ENCODE data around the gene LPCAT1.
"Not testable (repeated sequence)": the region's sequence is repeated elsewhere in the genome, so short reads cannot be mapped to it uniquely, and the experiment has no call there.

The LPCAT1 gene

GRCh38 chr5:1462358-1462757 lies 61.4 kb downstream of the LPCAT1 start (continued):
- no peak for TF ChIP-seq ZNF70 (CRISPR knock-in tag; IDR thresholded peaks at IDR 0.05)
- no peak for TF ChIP-seq ESRRG (CRISPR knock-in tag; IDR thresholded peaks at IDR 0.05)
- TF ChIP-seq TOX (CRISPR knock-in tag; IDR thresholded peaks at IDR 0.05; ENCODE audit: borderline replicate concordance), result no peak
- TF ChIP-seq ZFP3 (CRISPR knock-in tag; IDR thresholded peaks at IDR 0.05), result no peak
- no peak for TF ChIP-seq RARB (CRISPR knock-in tag; IDR thresholded peaks at IDR 0.05)
- TF ChIP-seq POU6F1 (CRISPR knock-in tag; IDR thresholded peaks at IDR 0.05; ENCODE audit: borderline replicate concordance, low read depth), result no peak
- TF ChIP-seq ZNF8 (CRISPR knock-in tag; IDR thresholded peaks at IDR 0.05), result no peak

GRCh38 chr5:1461396-1461795 lies 62.4 kb downstream of the LPCAT1 start:
- TF ChIP-seq ZNF70 (CRISPR knock-in tag; IDR thresholded peaks at IDR 0.05) (no peak), BACH2 (CRISPR knock-in tag; IDR thresholded peaks at IDR 0.05; ENCODE audit: borderline replicate concordance) (no peak), TOX (CRISPR knock-in tag; IDR thresholded peaks at IDR 0.05; ENCODE audit: borderline replicate concordance) (no peak), CSRNP3 (CRISPR knock-in tag; IDR thresholded peaks at IDR 0.05) (no peak), GLIS3 (CRISPR knock-in tag; IDR thresholded peaks at IDR 0.05) (no peak), ZNF8 (CRISPR knock-in tag; IDR thresholded peaks at IDR 0.05) (no peak)
- no peak for ATAC-seq

- TF ChIP-seq CSRNP3 (CRISPR knock-in tag; IDR thresholded peaks at IDR 0.05) (no peak), ZFP3 (CRISPR knock-in tag; IDR thresholded peaks at IDR 0.05) (no peak), POU6F1 (CRISPR knock-in tag; IDR thresholded peaks at IDR 0.05; ENCODE audit: borderline replicate concordance, low read depth) (no peak), PPARA (CRISPR knock-in tag; IDR thresholded peaks at IDR 0.05; ENCODE audit: borderline replicate concordance) (no peak), CSDC2 (CRISPR knock-in tag; IDR thresholded peaks at IDR 0.05) (no peak), TCF4 (CRISPR knock-in tag; IDR thresholded peaks at IDR 0.05; ENCODE audit: borderline replicate concordance) (no peak), TSHZ2 (CRISPR knock-in tag; IDR thresholded peaks at IDR 0.05) (no peak), TOX (CRISPR knock-in tag; IDR thresholded peaks at IDR 0.05; ENCODE audit: borderline replicate concordance) (no peak), ARNTL (CRISPR knock-in tag; IDR thresholded peaks at IDR 0.05; ENCODE audit: borderline replicate concordance, low read depth) (no peak), SNAI2 (CRISPR knock-in tag; IDR thresholded peaks at IDR 0.05) (no peak), ZC3H10 (CRISPR knock-in tag; IDR thresholded peaks at IDR 0.05) (no peak), ZNF70 (CRISPR knock-in tag; IDR thresholded peaks at IDR 0.05) (no peak), ZFP30 (CRISPR knock-in tag; IDR thresholded peaks at IDR 0.05) (no peak), CREB5 (CRISPR knock-in tag; IDR thresholded peaks at IDR 0.05; ENCODE audit: low read depth) (no peak), PATZ1 (CRISPR knock-in tag; IDR thresholded peaks at IDR 0.05; ENCODE audit: borderline replicate concordance) (no peak)
- no peak for ATAC-seq
These were observed 63.6 kb downstream of the LPCAT1 start for GRCh38 chr5:1460054-1460682.

GRCh38 chr5:1459435-1459834 lies 64.3 kb downstream of the LPCAT1 start:
- not testable (repeated sequence) for ATAC-seq

GRCh38 chr5:1456110-1456881 lies 67.5 kb downstream of the LPCAT1 start:
- ATAC-seq, result not testable (repeated sequence)
